Measurements from ENCODE around the gene LDLRAP1.
A peak's percentile ranks its signal among the peaks of the same experiment; 100 is the strongest.

LDLRAP1 gene

DNA sequence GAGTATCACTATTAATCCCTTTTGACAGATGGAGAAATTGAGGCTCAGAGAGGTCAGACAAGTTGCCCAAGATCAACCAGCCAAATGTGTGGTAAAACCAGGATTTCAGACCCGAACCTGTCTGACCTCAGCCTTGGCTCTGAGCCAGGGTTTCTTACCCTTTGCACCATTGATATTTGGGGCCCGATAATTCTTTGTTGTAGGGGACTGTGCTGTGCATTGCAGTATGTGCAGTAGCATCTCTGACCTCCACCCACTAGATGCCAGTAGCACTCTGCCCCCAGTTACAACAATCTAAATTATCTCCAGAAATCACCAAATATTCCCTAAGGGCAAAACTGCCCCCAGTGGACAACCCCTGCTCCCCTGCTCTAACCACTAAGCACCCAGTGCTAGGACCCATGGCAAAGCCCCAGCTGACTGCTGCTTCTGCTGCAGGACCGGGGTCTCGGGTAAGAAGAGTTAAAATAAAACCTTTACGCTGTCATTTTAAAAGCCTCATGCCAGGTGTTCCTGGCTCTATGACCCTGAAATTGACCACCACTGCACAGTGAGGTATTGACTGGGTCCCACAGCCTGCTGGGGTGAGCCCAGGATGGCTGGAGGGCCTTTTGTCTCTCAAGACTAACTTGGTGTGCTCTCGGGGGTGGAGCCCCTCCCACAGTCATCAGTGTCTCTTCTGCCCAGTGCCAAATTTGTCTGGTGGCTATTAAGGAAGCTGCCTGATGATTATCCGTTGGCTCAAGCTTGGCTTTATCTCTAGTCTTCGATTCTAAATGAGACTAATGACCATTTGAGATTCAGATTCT is 67.6 kb downstream of the LDLRAP1 start:
- Mint-ChIP-seq H3K4me3 (no peak overlapping the region), H3K9me3 (no peaks in the 10 kb centered on the region), H3K27me3 (peaks cover 21% of the 10 kb centered on the region), H3K4me1 (peaks cover 58% of the 10 kb centered on the region), H3K27ac (no peak overlapping the region)
- DNase-seq (peak; percentile 11 to 32), ATAC-seq (peak; percentile 56)

- no peak for DNase-seq
- H3K27me3 Mint-ChIP-seq: peaks cover 21% of the 10 kb centered on the region
- no peak overlapping the region for H3K4me3 Mint-ChIP-seq
- H3K27ac Mint-ChIP-seq: no peak overlapping the region
- ATAC-seq: no peak
- H3K4me1 Mint-ChIP-seq: peaks cover 58% of the 10 kb centered on the region
- no peaks in the 10 kb centered on the region for H3K9me3 Mint-ChIP-seq
These were observed 68.4 kb downstream of the LDLRAP1 start for GRCh38 chr1:25611843-25612242.

- ATAC-seq: no peak
These were observed 69.0 kb downstream of the LDLRAP1 start for GRCh38 chr1:25612421-25612820.

GRCh38 chr1:25613091-25613490 is 69.7 kb downstream of the LDLRAP1 start:
- ATAC-seq (no peak), DNase-seq (no peak)
- H3K9me3 Mint-ChIP-seq: no peaks in the 10 kb centered on the region
- H3K4me3 Mint-ChIP-seq: no peak overlapping the region
- H3K4me1 Mint-ChIP-seq: peaks cover 52% of the 10 kb centered on the region
- H3K27me3 Mint-ChIP-seq: peaks cover 21% of the 10 kb centered on the region
- H3K27ac Mint-ChIP-seq: no peak overlapping the region

More at GRCh38 chr1:25612421-25612820, 69.0 kb downstream of the LDLRAP1 start:
- no peak overlapping the region for H3K27ac Mint-ChIP-seq
- peaks cover 21% of the 10 kb centered on the region for H3K27me3 Mint-ChIP-seq
- H3K9me3 Mint-ChIP-seq: no peaks in the 10 kb centered on the region
- H3K4me1 Mint-ChIP-seq: peaks cover 54% of the 10 kb centered on the region
- no peak for DNase-seq
- no peak overlapping the region for H3K4me3 Mint-ChIP-seq

- H3K4me3 Mint-ChIP-seq: peak overlapping the region; percentile 43 to 76
- H3K9me3 Mint-ChIP-seq: no peaks in the 10 kb centered on the region
- peaks cover 21% of the 10 kb centered on the region for H3K27me3 Mint-ChIP-seq
- ATAC-seq (peak; percentile 35), DNase-seq (peak; percentile 31 to 36)
- peaks cover 62% of the 10 kb centered on the region for H3K4me1 Mint-ChIP-seq
- H3K27ac Mint-ChIP-seq: no peak overlapping the region
These were observed 71.2 kb downstream of the LDLRAP1 start for GRCh38 chr1:25614501-25615171.

GRCh38 chr1:25615172-25615541 is 71.8 kb downstream of the LDLRAP1 start:
- peaks cover 21% of the 10 kb centered on the region for H3K27me3 Mint-ChIP-seq
- H3K4me1 Mint-ChIP-seq: peaks cover 67% of the 10 kb centered on the region
- DNase-seq (peak in 1 of 2 donors; percentile 23), ATAC-seq (no peak)
- H3K27ac Mint-ChIP-seq: no peak overlapping the region
- peak overlapping the region; percentile 43 to 76 for H3K4me3 Mint-ChIP-seq
- H3K9me3 Mint-ChIP-seq: no peaks in the 10 kb centered on the region

- H3K4me1 Mint-ChIP-seq: peaks cover 70% of the 10 kb centered on the region
- H3K27ac Mint-ChIP-seq: no peak overlapping the region
- H3K4me3 Mint-ChIP-seq: peak overlapping the region; percentile 43 to 76
- no peaks in the 10 kb centered on the region for H3K9me3 Mint-ChIP-seq
- DNase-seq (peak in 1 of 2 donors; percentile 28), ATAC-seq (peak; percentile 14)
- peaks cover 19% of the 10 kb centered on the region for H3K27me3 Mint-ChIP-seq
These were observed 72.2 kb downstream of the LDLRAP1 start for GRCh38 chr1:25615563-25616094.

- DNase-seq (peak; percentile 73 to 86), ATAC-seq (peak; percentile 62)
- Mint-ChIP-seq H3K4me1 (peaks cover 70% of the 10 kb centered on the region), H3K27ac (peak within 1 kb of the TSS in 1 of 2 donors; percentile 31), H3K4me3 (peak within 1 kb of the TSS; percentile 68 to 90), H3K9me3 (no peaks in the 10 kb centered on the region), H3K27me3 (peaks cover 12% of the 10 kb centered on the region)
These were observed 72.9 kb downstream of the LDLRAP1 start, which contains the start of gene MAN1C1 for GRCh38 chr1:25616095-25616986. Gene MAN1C1, plus strand, starts transcription at chr1:25616791. Its CDS starts 1,007 bp downstream, at chr1:25617798.

DNA sequence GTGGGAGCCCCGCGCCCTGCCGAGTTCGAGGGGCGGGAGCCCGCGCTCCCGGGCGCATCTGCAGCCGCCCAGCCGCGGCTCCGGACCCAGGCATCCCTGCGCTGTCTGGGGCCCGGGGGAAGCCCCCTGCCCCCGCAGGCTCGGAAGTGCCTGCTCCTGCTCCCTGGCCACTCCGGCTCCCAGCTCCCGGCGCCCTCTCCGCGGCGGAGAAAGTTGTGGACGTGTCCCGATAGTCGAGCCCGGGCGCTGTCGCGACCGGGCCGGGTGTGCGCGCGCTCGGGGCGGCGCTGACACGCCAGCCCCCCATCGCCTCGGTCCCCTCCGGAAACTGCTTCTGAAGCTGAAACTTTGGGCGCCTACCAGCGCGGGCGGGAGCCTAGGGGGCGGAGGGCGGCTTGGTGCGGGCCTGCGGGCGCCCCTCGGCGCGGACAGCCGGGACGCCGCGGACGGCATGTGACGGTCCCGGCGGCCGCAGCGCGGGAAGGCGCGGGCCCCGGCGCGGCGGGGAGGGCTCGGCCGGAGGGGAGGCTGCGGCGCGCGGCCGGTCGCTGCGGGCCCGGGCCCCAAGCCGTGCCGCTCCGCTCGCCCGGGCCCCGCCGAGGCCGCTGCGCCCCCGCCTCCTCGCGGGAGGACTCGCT is 73.7 kb downstream of the LDLRAP1 start:
- Mint-ChIP-seq H3K4me3 (peak overlapping the region; percentile 68 to 90), H3K4me1 (peaks cover 70% of the 10 kb centered on the region), H3K9me3 (no peaks in the 10 kb centered on the region), H3K27ac (peak overlapping the region in 1 of 2 donors; percentile 31), H3K27me3 (peaks cover 4% of the 10 kb centered on the region)
- DNase-seq (peak; percentile 34 to 46), ATAC-seq (no peak)

DNA sequence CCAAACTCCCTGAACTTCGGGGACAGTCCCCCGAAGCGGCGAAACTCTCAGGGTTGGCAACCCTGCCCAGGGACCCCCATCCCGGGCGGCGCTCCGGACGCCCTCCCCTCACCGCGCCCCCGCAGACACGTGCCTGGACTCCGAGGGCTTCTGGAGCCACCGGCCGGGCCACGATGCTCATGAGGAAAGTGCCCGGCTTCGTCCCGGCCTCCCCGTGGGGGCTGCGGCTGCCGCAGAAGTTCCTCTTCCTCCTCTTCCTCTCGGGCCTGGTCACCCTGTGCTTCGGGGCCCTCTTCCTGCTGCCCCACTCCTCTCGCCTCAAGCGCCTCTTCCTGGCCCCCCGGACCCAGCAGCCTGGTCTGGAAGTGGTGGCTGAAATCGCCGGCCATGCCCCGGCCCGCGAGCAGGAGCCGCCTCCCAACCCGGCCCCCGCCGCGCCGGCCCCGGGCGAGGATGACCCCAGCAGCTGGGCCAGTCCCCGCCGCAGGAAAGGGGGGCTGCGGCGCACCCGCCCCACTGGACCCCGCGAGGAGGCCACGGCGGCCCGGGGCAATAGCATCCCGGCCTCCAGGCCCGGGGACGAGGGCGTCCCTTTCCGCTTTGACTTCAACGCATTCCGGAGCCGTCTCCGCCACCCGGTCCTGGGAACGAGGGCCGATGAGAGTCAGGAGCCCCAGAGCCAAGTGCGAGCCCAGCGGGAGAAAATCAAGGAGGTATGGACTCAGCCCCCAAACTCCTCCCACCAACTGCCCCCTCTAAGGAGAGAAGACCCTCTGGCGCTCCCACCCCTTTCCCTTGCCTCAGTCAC is 74.4 kb downstream of the LDLRAP1 start:
- peaks cover 76% of the 10 kb centered on the region for H3K4me1 Mint-ChIP-seq
- peak; percentile 19 to 23 for DNase-seq

GRCh38 chr1:25618433-25618808 is 75.0 kb downstream of the LDLRAP1 start:
- peak overlapping the region; percentile 90 to 94 for H3K4me3 Mint-ChIP-seq
- peaks cover 79% of the 10 kb centered on the region for H3K4me1 Mint-ChIP-seq
- DNase-seq: no peak
- no peak for ATAC-seq
- H3K27me3 Mint-ChIP-seq: no peaks in the 10 kb centered on the region
- H3K27ac Mint-ChIP-seq: peak overlapping the region; percentile 84 to 91
- H3K9me3 Mint-ChIP-seq: no peaks in the 10 kb centered on the region

More for the DNA sequence above, 74.4 kb downstream of the LDLRAP1 start:
- Mint-ChIP-seq H3K27ac (peak overlapping the region in 1 of 2 donors; percentile 84), H3K27me3 (no peaks in the 10 kb centered on the region), H3K9me3 (no peaks in the 10 kb centered on the region), H3K4me3 (peak overlapping the region; percentile 90 to 94)
- ATAC-seq: no peak

Measured in stimulated activated naive CD8-positive, alpha-beta T cell treated with anti-CD3 and anti-CD28 coated beads, Interleukin-15, amount 100 ng/mL, for 72 hours (primary cell).